8988T (cell line): Measurements from ENCODE around the gene OR1S1.
"Not testable (repeated sequence)": the region's sequence is repeated elsewhere in the genome, so short reads cannot be mapped to it uniquely, and the experiment has no call there.

ENCODE experiments used
- DNase-seq: peaks from one replicate; pipeline ENCODE4 v3.0.0; 2011

The OR1S1 gene

GRCh38 chr11:58212420-58212819, at the start of gene OR1S1:
OR1S1 (plus strand) TSS chr11:58212720.
- not testable (repeated sequence) for DNase-seq

- no peak for DNase-seq
Measured at GRCh38 chr11:58164389-58164788, 48.1 kb upstream of the OR1S1 start.

DNA sequence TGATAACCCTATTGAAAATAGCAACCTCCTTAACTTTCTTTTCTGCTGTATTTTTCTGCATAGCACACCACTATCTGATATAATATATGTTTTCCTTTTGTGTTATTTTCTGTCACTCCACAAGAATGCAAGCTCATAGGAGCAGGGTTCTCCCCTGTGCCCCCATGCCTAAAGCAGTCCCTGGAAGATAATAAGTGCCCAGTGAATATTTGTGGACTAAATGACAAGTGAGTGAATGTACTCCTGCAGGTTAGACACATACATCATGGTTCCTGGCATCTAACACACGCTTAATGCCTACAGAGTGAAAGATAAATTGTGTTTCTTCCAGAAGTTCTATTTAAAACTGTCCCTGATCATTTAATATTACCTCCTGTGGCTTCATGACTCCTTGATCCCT, 47.5 kb upstream of the OR1S1 start:
- DNase-seq = no peak

- DNase-seq = no peak
Measured at GRCh38 chr11:58165504-58166106, 46.9 kb upstream of the OR1S1 start.

DNA sequence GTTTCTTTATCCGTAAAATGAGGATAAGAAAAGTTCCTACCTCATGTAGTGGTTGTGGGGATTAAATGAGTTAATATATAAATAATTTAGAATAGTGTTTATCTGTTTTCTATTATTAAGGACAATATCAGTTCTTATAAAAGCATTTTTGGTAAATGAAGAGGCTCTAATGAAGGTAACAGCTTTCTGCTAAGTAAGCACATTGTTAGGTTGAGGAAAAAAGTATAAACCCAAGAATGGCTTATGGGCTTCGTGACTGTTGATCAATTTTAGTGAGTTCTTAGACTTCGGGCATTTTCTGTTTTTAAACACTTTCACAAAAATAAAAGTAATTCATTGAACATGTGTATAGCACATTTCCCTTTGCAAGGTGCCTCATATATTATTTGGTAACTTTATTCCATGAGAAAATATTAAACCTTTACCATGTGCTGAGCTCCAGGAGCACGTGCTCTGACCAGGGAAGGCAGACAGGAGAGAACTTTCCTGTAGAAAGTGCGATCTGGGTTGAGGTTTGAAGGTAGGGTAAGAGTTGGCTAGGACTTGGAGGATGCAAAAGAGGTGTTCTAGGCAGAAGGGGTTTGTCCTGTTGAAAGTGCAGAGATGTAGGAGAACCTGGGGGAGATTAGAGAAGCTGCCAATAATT, 35.0 kb upstream of the OR1S1 start:
- no peak for DNase-seq

DNA sequence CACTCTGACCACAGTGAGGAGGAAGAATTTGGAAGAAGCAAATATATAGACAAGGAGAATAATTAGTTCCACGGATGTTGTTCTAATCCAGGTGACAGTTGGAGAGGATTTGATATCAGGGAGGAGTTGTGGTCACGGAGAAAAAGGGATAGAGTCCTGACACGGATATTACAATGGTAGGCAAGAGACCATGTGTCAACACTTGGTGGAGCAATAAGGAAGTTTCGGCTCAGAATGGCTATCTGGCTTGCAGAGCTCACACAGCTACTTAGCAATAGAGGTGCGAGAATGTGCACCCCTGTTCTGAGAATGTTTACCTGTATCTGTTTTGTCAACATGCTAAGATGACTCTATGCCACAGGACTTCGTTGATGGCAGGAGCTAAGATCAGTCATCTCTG, 34.1 kb upstream of the OR1S1 start:
- no peak for DNase-seq

DNA sequence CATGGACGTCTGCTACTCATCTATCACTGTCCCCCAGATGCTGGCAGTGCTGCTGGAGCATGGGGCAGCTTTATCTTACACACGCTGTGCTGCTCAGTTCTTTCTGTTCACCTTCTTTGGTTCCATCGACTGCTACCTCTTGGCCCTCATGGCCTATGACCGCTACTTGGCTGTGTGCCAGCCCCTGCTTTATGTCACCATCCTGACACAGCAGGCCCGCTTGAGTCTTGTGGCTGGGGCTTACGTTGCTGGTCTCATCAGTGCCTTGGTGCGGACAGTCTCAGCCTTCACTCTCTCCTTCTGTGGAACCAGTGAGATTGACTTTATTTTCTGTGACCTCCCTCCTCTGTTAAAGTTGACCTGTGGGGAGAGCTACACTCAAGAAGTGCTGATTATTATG, 32.9 kb upstream of the OR1S1 start:
- DNase-seq = no peak

- DNase-seq = no peak
Measured at GRCh38 chr11:58186938-58187337, 25.6 kb upstream of the OR1S1 start.

GRCh38 chr11:58188770-58189169, 23.8 kb upstream of the OR1S1 start, which contains the start of gene OR9Q2:
OR9Q2 (plus strand) TSS chr11:58189070; CDS start chr11:58190491, 1,421 bp downstream.
- DNase-seq = no peak

- DNase-seq = no peak
Measured at GRCh38 chr11:58192229-58192628, 20.3 kb upstream of the OR1S1 start.

- no peak for DNase-seq
Measured at GRCh38 chr11:58193391-58193790, 19.1 kb upstream of the OR1S1 start.

DNA sequence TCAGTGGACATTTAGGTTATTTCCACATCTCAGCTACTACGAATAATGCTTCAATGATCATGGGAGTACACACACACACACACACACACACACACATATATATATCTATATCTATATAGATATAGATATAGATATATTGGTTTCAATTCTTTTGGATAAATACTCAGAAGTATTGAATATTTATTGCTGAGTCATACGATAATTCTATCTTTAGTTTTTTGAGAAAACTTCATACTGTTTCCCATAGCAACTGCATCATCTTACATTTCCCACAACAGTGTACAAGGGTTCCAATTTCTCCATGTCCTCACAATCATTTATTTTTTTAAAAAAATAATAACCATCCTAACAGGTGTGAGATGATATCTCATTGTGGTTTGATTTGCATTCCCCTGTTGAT, 16.6 kb upstream of the OR1S1 start:
- no peak for DNase-seq

DNA sequence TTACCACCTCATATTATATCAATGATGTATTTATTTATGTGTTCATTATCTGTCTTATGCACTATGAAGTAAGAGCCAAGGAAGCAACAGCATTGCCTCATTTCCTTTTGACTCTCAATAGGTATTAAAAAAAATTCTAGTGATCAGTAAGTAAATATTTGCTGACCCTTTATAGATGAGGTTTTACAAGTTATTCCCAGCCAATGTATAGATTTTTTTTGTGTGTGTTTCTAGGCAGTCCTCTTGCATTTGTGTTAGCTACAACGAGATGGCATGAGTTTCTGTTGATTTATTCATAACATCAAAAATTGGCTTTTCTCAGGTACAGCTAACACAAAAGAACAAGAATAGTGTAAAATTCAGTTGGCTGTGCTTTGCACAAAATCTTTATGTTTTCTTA, 13.2 kb upstream of the OR1S1 start:
- no peak for DNase-seq

- no peak for DNase-seq
Measured at GRCh38 chr11:58204042-58204441, 8.5 kb upstream of the OR1S1 start, which contains the start of gene OR1S2. OR1S2 (minus strand) TSS chr11:58204142; CDS start chr11:58204142, 0 bp downstream.

DNA sequence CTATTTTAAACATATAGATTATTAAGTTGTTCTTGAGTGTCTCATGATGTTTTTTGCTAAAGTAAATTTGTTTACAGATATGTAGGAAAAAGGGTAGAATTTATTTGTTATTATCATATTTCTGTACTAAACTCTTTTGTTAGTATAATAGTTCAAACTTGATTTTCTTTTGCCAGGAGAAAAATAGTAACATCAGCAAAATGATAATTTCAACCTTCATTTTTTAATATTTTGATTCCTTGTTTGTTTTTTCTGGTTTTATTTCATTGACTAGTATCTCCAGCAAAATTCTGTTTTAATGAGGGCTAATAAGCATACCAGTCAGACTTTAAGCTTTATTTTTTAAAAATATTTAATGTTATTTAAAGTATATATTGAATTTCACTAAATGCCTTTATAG, 4.0 kb downstream of the OR1S1 start:
- DNase-seq = no peak

DNA sequence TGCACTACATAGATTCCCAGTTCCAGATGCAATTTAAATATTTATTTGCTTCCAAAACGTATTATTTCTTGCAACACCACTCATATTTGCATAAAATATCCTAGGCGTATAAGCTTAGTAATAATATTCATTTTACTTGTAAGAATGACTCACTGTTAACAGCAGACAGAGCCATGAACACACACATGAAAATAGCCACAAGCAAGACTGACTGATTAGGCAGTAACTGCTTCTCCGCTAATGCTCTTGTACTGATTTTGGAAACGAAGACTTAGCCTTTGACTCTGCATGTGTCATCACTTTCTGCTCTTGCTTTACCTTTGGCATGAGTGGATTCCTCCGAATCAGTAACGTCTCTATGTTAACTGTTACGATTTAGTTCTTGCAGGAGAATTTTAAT, 10.2 kb downstream of the OR1S1 start:
- no peak for DNase-seq

DNA sequence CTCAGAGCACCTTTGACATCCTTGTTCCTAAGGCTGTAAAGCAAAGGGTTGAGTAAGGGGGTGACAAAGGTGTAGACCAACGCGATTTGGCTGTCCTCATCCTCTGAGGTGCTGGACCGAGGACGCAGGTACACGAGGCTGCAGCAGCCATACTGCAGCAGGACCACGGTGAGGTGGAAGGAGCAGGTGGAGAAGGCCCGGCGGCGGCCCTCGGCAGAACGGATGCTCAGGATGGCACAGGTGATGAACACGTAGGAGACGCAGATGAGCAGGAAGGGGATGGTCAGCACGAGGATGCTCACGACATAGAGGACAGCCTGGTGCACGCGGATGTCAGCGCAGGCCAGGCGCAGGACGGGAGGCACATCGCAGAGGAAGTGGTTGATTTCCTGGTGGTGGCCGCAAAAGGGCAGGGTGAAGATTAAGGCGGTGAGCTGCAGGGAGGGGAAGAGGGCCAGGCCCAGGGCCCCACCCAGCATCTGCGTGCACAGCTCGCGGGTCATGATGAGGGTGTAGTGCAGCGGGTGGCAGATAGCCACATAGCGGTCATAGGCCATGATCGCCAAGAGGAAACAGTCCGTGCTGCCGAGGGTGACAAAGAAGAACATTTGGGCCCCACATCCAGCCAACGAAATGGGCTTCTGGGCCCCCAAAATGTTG, 15.6 kb downstream of the OR1S1 start:
- DNase-seq = no peak

- no peak for DNase-seq
Measured at GRCh38 chr11:58243954-58244353, 31.4 kb downstream of the OR1S1 start.

- no peak for DNase-seq
Measured at GRCh38 chr11:58254936-58255335, 42.4 kb downstream of the OR1S1 start.

- no peak for DNase-seq
Measured at GRCh38 chr11:58259983-58260382, 47.5 kb downstream of the OR1S1 start.
